ENCODE data around the gene SLC25A42. TPM values are rescaled to one million over a fixed set of nuclear protein-coding genes. Genes with fewer than 3 reads are reported as not detected.

The SLC25A42 gene
- total RNA-seq, 1 donor from 2014 or later: 14.9 TPM

DNA sequence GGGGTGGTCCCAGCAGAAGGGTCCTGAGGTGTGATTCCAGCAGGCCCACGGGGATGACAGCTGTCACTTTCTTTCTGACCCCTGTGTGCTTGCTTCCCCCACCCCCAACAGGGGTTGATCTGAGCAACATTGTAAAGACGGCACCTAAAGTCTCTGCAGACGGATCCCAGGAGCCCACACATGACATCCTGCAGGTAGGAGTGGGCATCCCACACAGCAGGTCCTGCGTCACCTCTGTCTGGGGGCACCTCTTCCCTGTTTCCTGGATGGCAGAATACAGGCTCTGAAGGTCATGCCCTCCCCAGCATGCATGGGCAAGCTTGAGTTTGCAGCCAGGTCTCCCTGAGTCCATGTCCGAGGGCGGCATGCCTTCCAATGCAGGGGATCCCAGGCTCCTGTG lies 19.9 kb upstream of the SLC25A42 start:
- intact Hi-C loops (cut with DNase I): no loop called here
- no peak for DNase-seq (ENCODE audit: low spot score)

DNA sequence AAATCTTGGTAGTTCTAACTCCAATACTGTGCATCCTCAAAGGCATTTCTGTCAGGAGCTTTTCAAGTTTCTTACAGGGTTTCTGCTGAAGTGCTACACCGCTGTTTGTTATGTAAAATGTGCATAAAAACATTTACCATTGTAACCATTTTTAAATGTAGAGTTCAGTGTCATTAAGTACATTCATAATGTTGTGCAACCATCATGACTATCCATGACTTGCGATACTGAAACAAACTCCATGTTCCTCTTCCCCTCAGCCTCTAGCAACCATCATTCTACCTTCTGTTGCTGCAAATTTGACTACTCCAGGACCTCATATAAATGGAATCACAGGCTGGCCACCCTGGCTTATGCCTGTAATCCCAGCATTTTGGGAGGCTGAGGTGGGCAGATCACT lies 14.4 kb upstream of the SLC25A42 start:
- intact Hi-C loops (cut with DNase I): no loop called here
- no peak for DNase-seq (ENCODE audit: low spot score)

DNA sequence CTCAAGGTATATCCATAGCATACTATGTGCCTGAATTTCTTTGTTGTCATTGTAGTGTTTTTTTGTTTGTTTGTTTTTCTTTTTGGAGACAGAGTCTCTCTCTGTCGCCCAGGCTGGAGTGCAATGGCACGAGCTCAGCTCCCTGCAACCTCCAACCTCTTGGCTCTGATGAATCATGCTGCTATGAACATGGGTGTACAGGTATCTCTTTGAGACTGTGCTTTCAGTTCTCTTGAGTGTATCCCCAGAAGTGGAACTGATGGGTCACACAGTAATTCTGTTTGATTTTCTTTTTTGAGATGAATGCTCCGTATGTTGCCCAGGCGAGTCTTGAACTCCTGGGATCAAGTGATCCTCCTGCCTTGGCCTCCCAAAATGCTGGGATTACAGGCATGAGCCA lies 13.7 kb upstream of the SLC25A42 start:
- intact Hi-C loops (cut with DNase I): no loop called here
- DNase-seq (ENCODE audit: low spot score): no peak

DNA sequence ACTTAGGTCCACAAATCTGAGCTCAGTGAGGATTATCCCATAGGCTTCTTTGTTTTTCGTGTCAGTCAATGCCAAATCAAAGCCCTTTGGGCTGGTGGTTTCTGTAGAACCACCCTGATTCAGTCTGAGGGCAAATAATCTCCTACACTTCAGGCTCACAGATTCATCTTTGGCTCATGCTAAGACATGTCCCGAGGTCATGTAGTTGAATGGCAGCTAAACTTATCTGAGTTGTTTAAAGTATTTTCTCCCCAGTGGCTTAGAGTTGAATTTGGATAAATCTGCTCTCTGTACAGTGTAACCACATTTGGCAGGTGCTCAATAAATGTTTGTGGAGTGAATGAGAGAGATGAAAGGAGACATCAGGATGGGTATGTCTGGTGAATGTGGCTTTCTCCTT lies 13.1 kb upstream of the SLC25A42 start:
- intact Hi-C loops (cut with DNase I): no loop called here

DNA sequence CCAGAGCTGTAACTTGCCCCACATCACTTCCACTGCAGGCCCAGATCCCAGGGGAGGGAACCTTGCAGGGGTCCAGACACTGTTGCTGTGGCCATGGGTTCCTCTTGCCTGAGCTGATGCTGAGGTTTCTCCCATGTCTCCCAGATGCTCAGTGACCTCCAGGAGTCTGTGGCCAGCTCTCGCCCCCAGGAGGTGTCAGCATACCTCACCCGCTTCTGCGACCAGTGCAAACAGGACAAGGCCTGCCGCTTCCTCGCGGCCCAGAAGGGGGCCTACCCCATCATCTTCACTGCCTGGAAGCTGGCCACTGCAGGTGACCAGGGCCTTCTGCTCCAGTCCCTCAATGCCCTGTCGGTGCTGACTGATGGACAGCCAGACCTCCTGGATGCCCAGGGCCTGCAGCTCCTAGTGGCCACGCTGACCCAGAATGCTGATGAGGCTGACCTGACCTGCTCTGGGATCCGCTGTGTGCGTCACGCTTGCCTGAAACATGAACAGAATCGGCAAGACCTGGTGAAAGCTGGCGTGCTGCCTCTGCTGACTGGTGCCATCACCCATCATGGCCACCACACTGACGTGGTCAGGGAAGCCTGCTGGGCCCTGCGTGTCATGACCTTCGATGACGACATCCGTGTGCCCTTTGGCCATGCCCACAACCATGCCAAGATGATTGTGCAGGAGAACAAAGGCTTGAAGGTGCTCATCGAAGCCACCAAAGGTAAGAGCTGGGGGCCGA lies 12.1 kb upstream of the SLC25A42 start:
- intact Hi-C loops (cut with DNase I): no loop called here

More for the DNA sequence above, 13.1 kb upstream of the SLC25A42 start:
- DNase-seq (ENCODE audit: low spot score): no peak

DNA sequence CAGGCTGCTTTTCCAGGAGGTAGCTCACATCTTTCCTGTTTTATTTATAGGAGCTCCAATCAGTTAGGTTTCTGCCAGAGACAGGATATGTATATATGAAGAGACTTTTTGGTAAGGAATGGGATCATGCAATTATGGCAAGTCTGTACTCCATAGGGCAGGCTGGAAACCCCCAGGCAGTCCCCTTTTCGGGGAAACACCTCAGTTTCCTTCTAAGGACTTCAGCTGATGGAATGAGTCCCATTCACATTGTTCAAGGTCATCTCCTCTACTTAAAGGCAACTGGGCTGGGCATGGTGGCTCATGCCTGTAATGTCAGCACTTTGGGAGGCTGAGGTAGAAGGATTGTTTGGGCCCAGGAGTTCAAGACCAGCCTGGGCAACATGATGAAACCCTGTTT lies 10.9 kb upstream of the SLC25A42 start:
- intact Hi-C loops (cut with DNase I): no loop called here
- no peak for DNase-seq (ENCODE audit: low spot score)

More for the DNA sequence above, 12.1 kb upstream of the SLC25A42 start:
- DNase-seq (ENCODE audit: low spot score): no peak

DNA sequence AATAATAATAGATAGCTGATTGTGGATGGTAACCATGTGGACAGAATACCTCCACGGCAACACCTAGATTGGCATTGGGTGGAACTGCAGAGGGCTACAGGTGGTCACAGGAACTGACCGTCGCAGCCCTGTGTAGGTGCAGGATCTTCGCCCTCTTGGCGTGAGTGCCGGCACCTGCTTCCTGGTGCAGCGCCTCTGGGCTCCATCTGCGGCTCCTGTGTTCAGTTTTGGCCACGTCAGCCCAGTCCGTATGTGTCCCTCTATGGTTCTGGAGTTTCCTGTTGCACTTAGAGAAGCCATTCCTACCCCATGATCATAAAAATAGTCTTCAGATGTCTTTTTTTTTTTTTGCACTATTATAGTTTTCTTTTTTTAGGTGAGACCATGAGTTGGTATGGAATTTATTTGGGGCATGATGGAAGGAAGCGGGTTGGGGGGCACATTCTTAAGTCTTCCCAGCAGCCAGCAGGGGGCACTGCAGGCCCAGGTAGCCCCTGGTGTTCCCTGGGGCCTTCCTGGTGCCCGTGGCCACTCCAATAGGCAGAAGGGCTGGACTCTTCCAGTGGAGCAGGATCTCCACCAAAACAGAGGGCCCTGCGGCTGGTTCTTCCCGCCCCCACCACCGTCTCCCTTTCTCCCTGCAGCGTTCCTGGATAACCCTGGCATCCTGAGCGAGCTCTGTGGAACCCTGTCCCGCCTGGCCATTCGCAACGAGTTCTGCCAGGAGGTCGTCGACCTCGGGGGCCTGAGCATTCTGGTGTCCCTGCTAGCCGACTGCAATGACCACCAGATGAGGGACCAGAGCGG lies 10.1 kb upstream of the SLC25A42 start:
- intact Hi-C loops (cut with DNase I): no loop called here
- no peak for DNase-seq (ENCODE audit: low spot score)

DNA sequence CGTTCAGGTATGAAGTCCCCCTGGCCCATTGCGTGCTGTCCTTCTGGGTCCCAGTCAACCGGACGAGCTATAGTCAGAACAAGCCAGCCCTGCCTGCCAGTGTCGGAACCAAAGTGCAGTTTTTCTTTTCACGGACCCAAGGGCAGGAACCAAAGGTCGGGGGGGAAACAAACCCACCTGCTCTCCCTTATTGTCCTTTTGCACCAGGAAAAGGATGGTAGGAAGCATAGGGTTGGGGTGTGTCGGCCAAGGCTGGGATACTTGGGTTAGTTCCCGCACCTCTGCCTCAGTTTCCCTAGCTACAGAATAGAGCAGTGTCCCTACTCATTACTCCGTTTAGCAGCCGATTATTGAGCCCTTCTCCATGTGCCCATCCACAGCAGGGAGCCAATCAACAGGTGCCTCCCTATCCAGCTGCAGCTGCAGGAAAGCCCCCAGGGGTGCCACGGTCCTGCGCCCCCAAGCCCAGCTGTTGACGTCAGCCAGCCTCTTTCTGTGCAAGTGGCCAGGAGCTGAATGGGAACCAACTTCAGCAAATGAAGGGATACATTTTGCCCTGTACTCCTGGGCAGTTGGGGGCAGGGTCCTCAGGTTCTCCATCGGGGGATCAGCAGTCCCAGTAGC lies 9.4 kb upstream of the SLC25A42 start:
- no peak for DNase-seq (ENCODE audit: low spot score)

DNA sequence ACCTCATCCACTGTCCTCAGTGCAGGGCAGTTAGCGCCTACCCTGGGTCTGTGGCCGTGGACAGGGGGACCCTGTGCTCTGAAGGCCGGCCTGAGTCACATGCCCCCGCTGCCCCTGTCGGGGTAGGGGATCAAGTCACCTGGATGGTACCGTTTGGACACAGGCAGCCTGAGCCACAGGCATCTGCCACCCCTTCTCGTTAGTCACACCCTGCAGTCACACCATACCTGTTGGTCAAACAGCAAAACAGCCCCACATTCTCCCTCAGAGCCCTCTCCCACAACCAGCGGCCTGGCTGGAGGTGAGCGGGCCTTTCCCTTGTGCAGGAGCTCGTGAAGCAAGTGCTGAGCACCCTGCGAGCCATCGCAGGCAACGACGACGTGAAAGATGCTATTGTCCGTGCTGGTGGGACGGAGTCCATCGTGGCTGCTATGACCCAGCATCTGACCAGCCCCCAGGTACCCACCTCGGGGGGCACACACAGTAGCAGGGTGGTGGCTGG lies 8.8 kb upstream of the SLC25A42 start:
- no peak for DNase-seq (ENCODE audit: low spot score)
- intact Hi-C loops (cut with DNase I): no loop called here

More for the DNA sequence above, 9.4 kb upstream of the SLC25A42 start:
- intact Hi-C loops (cut with DNase I): no loop called here

DNA sequence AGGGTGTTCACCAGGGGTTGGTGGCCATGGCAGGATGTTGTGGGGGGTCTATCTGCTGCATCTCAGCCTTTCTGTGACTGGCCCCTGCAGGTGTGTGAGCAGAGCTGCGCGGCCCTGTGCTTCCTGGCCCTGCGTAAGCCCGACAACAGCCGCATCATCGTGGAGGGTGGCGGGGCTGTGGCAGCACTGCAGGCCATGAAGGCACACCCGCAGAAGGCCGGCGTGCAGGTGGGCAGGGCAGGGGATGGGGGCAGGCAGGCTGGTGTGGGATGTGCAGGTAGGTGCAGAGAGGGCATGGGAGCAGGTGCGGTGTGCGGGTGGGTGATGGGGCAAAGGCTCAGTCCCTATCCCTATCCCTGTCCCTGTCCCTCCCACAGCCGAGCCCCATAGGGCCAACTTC lies 8.1 kb upstream of the SLC25A42 start:
- intact Hi-C loops (cut with DNase I): no loop called here
- DNase-seq (ENCODE audit: low spot score): no peak

DNA sequence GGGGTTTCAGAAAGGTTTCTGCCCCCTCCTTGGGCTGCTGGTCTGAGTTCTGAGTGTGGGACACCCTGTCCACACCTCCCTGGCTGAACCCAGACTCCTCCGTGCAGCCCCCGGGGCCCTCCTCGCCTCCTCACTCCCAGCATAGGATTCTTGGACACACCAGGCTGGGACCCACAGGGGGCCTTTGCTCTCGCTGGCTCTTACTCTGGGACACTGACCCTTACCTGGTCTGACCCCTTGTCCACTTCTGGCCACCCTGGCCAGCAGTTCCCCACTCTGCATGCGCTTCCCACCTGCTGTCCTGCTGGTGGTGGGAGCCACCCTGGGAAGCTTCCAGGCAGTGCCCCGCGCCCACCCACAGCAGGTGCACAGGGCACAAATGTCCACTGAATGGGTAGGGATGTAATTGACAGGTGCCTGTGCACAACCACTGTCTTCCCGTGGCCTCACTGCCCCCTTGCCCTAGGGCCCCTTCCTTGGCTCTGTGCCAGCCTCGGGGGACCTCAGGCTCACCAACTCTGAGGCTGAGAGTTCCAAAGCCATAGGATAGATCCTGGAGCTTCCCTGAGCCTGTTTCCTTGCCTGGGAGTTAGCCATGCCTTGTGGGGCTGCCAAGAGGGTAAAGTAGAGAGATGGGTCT lies 7.0 kb upstream of the SLC25A42 start:
- no peak for DNase-seq (ENCODE audit: low spot score)
- intact Hi-C loops (cut with DNase I): no loop called here

DNA sequence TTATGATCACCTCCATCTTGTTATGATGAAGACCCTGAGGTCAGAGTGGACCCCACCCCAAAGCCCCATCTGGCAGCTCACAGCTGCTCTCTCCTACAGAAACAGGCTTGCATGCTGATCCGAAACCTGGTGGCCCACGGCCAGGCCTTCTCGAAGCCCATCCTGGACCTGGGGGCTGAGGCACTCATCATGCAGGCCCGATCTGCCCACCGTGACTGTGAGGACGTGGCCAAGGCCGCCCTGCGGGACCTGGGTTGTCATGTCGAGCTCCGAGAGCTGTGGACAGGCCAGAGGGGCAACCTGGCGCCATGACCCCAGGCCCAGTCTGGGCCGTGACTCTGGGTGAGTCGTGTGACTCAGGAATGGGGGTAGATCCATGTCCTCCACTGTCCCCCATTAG lies 6.5 kb upstream of the SLC25A42 start:
- DNase-seq (ENCODE audit: low spot score): no peak
- intact Hi-C loops (cut with DNase I): no loop called here

DNA sequence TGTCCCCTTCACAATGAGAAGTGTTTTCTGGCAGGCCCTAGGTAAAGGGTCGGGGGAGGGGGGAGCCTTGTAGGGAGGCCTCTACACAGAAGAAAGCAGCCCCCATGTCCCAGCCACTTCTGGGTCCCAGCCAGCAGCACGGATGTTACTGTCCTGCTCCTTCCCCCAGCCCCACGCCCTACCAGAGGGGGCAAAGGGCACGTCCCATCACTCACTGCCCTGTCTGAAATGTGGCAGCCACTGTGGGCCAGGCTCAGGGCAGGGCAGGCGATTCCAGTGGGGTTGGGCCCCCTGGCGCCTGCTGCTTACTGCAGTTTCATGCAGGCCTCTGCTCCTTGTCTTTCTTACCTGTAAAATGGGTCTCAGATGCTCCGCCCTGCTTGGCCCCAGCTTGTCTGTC lies 6.1 kb upstream of the SLC25A42 start:
- DNase-seq (ENCODE audit: low spot score): no peak
- intact Hi-C loops (cut with DNase I): no loop called here

DNA sequence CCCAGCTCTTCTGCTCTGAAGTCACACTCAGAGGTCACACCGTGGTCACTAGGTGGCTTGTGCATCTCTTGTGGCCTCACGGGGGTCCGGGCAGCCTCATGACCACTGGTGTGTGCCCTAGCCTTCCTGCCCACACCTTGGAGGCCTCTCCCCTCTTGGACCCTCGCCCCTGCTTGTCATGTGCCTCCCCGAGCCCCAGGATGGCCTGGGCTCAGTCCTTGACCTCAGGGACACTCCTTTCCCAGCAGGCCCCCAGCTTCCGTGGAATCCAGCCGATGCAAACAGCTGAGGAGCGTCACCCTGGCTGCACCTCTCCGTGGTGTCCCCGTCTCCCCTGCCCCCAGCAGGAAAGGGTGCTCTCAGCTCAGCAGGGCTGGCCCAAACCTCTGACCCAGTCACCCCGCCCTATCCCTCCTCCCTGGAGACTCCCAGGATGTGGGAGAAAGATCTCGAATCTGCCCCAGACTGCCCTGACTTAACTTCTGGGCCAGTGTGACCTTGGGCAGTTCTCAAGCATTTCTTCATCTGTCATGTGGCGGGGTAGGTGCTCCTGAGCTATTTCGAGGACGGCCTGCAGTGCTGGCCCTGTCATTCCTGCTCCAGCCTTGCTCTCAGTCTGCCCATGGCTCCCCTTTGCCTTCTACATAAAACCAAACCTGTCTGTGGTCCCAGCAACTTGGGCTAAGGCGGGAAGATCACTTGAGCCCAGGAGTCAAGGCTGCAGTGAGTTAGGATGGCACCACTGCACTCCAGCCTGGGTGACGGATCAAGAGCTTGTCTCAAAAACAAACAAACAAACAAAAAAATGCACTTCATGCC lies 4.6 kb upstream of the SLC25A42 start:
- no peak for DNase-seq (ENCODE audit: low spot score)
- intact Hi-C loops (cut with DNase I): no loop called here

DNA sequence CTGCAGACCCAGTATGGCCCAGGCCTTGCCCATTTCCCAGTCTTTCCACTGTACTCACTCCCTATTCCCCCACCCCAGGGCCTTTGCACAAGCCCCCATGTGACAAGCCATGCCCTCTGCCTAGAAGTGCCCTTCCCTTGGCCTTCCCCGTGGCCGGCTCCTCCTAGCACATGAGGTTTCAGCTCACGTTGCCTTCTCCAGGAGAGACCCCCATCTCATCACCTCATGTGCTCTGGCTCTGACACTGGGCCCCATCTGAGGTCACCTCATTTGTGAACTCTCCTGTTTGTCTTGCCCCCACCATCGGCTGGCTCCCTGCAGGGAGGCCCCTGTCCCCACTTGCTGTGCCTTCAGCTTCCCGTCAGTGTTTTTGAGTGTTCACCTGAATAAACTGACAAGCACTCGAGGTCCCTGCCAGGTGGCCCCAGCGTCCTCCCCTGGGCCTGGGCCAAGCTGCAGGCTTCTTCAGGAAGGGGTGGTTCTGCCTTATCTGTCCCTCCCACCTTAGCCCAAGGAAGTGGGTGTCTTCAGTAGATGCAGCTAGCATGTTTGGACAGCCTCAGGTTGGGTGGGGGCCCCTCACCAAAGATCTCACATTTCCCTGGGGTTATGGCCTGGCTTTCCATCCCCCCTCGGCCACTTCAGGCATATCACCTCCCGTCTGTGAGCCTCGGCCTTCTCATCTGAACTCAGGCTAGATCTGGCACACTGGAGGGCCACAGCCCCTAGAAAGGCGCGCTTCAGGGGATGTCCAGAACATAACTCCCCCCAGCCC lies 3.8 kb upstream of the SLC25A42 start:
- intact Hi-C loops (cut with DNase I): loop anchor here (5.0 kb wide), 2 partner anchors 77 to 132 kb away; partner anchors contain the start of genes BORCS8, RFXANK and TMEM161A
- DNase-seq (ENCODE audit: low spot score): no peak

DNA sequence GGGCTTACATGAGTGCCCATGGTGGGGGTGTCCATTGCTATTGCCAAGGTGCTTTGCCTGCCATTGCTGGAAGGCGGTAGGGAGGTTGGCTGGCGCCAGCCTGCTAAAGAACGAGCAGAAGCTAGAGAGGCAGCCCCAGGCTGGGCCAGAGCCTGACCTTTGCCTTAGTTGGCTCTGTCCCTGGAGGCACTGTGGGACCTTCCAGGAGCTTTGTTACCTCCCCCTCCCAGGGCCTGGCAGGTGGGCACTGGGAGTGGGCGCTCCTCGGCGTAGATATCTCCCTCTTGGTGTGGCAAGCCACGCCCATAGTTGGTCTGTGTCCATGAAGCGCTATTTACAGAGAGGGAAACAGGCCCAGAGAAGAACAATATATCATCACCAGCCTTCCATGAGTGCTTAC lies 2.3 kb upstream of the SLC25A42 start:
- DNase-seq (ENCODE audit: low spot score): peak; percentile 79
- intact Hi-C loops (cut with DNase I): loop anchor here (5.0 kb wide), 2 partner anchors 76 to 131 kb away; partner anchors contain the start of genes BORCS8, RFXANK and TMEM161A

DNA sequence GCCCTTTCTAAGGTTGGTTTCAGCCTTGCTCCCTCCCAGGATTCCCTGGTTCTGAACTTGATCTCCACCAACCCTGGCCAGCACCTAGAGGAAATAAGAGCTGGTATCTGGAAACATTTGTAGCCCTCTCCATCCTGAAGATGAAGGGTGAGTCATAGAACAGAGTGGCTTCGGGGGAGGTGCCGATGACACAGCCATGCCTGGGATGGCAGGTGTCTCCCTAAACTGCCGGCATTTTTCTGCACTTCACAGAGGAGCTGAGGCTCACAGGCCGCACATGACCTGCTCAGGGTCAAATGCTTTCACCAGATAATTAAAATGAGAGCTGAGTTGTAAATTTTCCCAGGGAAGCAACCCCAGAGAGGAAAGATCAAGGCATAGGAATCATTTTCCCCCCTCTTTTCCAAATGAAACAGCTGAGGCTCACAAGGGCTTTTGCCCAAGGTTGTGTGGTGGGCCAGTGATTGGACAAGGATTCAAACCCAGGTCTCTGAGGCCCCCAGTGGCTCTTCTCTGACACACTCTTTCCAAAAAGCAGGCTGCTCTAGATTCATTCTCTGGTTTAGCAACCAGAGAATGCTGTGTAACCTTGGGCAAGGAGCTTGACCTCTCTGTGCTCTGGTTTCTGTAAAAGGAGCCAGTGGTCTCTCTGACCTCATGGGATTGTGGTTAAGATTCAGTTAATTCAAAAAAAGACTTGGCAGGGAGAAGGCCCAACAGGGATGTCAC lies 1.2 kb upstream of the SLC25A42 start:
- intact Hi-C loops (cut with DNase I): loop anchor here (2.0 to 5.0 kb wide), 3 partner anchors 30 to 130 kb away; partner anchors contain the start of genes ARMC6, BORCS8, RFXANK and SUGP2
- no peak for DNase-seq (ENCODE audit: low spot score)
